GM19238 (cell line): ENCODE measurements around the gene GABRB3.

ENCODE experiments used
- DNase-seq: peaks from one replicate; pipeline ENCODE4 v3.0.0; 2011; ENCODE audit warnings: low spot score; ENCODE audit not compliant: insufficient read length

Gene GABRB3

GRCh38 chr15:26772154-26773066 lies at the start of gene GABRB3:
Gene GABRB3, minus strand, starts transcription at chr15:26773066.
- DNase-seq, result no peak

- DNase-seq, result no peak
These were observed 34.9 kb upstream of the GABRB3 start for GRCh38 chr15:26807517-26808427.

- DNase-seq, result no peak
These were observed 33.7 kb upstream of the GABRB3 start for GRCh38 chr15:26806574-26806973.

GRCh38 chr15:26806151-26806550 lies 33.3 kb upstream of the GABRB3 start:
- no peak for DNase-seq

- no peak for DNase-seq
These were observed 32.6 kb upstream of the GABRB3 start for GRCh38 chr15:26805470-26805869.

GRCh38 chr15:26804063-26804804 lies 31.4 kb upstream of the GABRB3 start:
- DNase-seq, result no peak

- no peak for DNase-seq
These were observed 17.3 kb upstream of the GABRB3 start for GRCh38 chr15:26790118-26790517.

GRCh38 chr15:26781816-26782215 lies 8.9 kb upstream of the GABRB3 start:
- no peak for DNase-seq

GRCh38 chr15:26773917-26774316 lies 1.1 kb upstream of the GABRB3 start:
- DNase-seq, result no peak

GRCh38 chr15:26773067-26773877 lies 406 bp upstream of the GABRB3 start:
- no peak for DNase-seq

GRCh38 chr15:26771578-26772153 lies 1.2 kb downstream of the GABRB3 start:
- no peak for DNase-seq

- no peak for DNase-seq
These were observed 1.7 kb downstream of the GABRB3 start for GRCh38 chr15:26771168-26771567.

GRCh38 chr15:26767169-26767670 lies 5.6 kb downstream of the GABRB3 start:
- DNase-seq, result no peak

- no peak for DNase-seq
These were observed 6.6 kb downstream of the GABRB3 start for GRCh38 chr15:26766262-26766661.

- no peak for DNase-seq
These were observed 12.9 kb downstream of the GABRB3 start for GRCh38 chr15:26759986-26760385.

GRCh38 chr15:26758079-26758478 lies 14.8 kb downstream of the GABRB3 start:
- no peak for DNase-seq

- no peak for DNase-seq
These were observed 15.7 kb downstream of the GABRB3 start for GRCh38 chr15:26757141-26757540.

GRCh38 chr15:26744894-26745293 lies 28.0 kb downstream of the GABRB3 start:
- DNase-seq, result no peak

- DNase-seq, result no peak
These were observed 33.1 kb downstream of the GABRB3 start for GRCh38 chr15:26739791-26740190.

- DNase-seq, result no peak
These were observed 33.9 kb downstream of the GABRB3 start for GRCh38 chr15:26738996-26739395.
